Activated CD8-positive, alpha-beta T cell treated with anti-CD3 and anti-CD28 coated beads, Interleukin-2, amount 10 ng/mL, durations not matched to agents 7 days and 5 days (primary cell): ENCODE results near the gene ARSB. TPM values are rescaled to one million over a fixed set of nuclear protein-coding genes. Genes with fewer than 3 reads are reported as not detected.

ENCODE experiments used
- ATAC-seq: fragments of 150-1000 bp; cut with Tn5 transposase; one replicate; pipeline ENCODE4 v1.10.0; 2021; ENCODE audit warnings: moderate library complexity
- CTCF ChIA-PET: fragments of 350-600 bp; sonication (Branson Sonifier 250); formaldehyde crosslinking; loops from one replicate; lab custom pipeline; 2021; ENCODE audit warnings: antibody characterized with exemption; lab: Charles Lee
- POLR2A ChIA-PET: fragments of 350-600 bp; sonication (Branson Sonifier 250); formaldehyde crosslinking; loops from one replicate; lab custom pipeline; 2021; ENCODE audit warnings: antibody characterized with exemption; lab: Charles Lee
- DNase-seq: peaks from one replicate; pipeline ENCODE4 v3.0.0-alpha.2; 2020
- H3K27ac Mint-ChIP-seq: one replicate; pipeline ENCODE4 v1.8.0; 2021; ENCODE audit warnings: mild to moderate bottlenecking, mixed read lengths
- H3K27me3 Mint-ChIP-seq: one replicate; pipeline ENCODE4 v1.8.0; 2021; ENCODE audit warnings: low read depth, mixed read lengths
- H3K36me3 Mint-ChIP-seq: one replicate; pipeline ENCODE4 v1.8.0; 2021; ENCODE audit warnings: low read depth, mixed read lengths
- H3K4me1 Mint-ChIP-seq: one replicate; pipeline ENCODE4 v1.8.0; 2021; ENCODE audit warnings: low read depth, mixed read lengths
- H3K4me3 Mint-ChIP-seq: one replicate; pipeline ENCODE4 v1.8.0; 2021; ENCODE audit warnings: mild to moderate bottlenecking, mixed read lengths
- H3K9me3 Mint-ChIP-seq: one replicate; pipeline ENCODE4 v1.8.0; 2022; ENCODE audit warnings: mixed read lengths; ENCODE audit not compliant: insufficient read depth
- total RNA-seq, 2 experiments: library from RNA; stranded (reverse); gene quantifications; one replicate each; pipeline ENCODE4 v1.2.3, GENCODE V29; 2021

The ARSB gene
- total RNA-seq, 2 experiments from 2014 or later, result 10.3 TPM

DNA sequence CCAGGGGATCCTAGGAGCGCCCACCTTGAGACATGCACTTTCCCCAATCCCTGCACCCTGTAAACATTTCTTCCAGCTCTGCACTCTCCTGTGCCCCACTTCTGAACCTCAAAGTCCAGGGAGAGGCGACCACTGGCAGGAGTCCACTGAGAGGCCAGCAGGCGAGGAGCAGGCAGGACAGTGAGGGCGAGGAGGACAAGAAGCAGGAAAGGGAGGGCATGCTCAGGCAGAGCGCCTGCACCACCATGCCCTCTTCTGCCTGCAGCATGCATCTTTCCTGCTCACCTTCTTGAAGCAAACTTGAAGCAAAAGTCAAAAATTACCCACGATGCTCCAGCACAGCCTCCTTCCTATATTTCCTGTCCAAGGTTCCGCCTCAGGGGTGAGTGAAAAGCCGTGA lies 10.1 kb downstream of the ARSB start:
- Mint-ChIP-seq H3K4me3 (no peak overlapping the region), H3K27ac (no peak overlapping the region)

DNA sequence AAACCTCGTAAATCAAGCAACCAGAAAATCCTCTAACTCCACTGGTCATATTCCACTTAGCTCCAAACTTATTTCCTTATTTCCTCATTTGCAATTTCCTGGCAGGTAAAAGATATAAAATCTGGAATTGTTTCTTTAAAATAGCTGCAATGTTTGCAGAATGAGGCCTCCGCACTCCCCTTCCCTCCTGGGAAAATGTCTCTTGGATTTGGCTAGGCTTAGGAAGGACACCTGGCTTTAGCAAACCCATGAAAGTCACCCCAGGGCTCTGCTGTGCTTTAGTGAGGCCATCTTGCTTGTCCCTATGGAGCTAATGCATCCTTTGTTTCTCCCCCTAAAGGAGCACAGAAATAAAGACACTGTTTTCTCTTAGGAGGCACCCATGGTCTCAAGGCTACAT lies 10.5 kb downstream of the ARSB start:
- Mint-ChIP-seq H3K27ac (no peak overlapping the region), H3K36me3 (peaks cover 1% of the 10 kb centered on the region), H3K4me3 (no peak overlapping the region), H3K9me3 (no peaks in the 10 kb centered on the region), H3K27me3 (no peaks in the 10 kb centered on the region), H3K4me1 (peaks cover 13% of the 10 kb centered on the region)
- DNase-seq, result no peak
- ATAC-seq, result no peak
- POLR2A ChIA-PET, result interaction anchor here (0.8 kb wide), 1 partner anchor 10 kb away, joined by 4 read pairs; the partner anchor contains the start of gene ARSB
- CTCF ChIA-PET, result interaction anchor here (1.1 kb wide), 1 partner anchor 158 kb away, joined by 4 read pairs; no protein-coding TSS in a partner anchor

More for the DNA sequence above, 10.1 kb downstream of the ARSB start:
- no peak for ATAC-seq
- H3K36me3 Mint-ChIP-seq, result peaks cover 4% of the 10 kb centered on the region
- H3K9me3 Mint-ChIP-seq, result no peaks in the 10 kb centered on the region
- CTCF ChIA-PET, result interaction anchor here (1.1 to 1.9 kb wide), 3 partner anchors 9 to 158 kb away, joined by 3 to 7 read pairs (median 4); no protein-coding TSS in a partner anchor
- DNase-seq, result no peak
- H3K27me3 Mint-ChIP-seq, result no peaks in the 10 kb centered on the region
- peaks cover 18% of the 10 kb centered on the region for H3K4me1 Mint-ChIP-seq
- POLR2A ChIA-PET, result interaction anchor here (0.8 kb wide), 1 partner anchor 10 kb away, joined by 4 read pairs; the partner anchor contains the start of gene ARSB

DNA sequence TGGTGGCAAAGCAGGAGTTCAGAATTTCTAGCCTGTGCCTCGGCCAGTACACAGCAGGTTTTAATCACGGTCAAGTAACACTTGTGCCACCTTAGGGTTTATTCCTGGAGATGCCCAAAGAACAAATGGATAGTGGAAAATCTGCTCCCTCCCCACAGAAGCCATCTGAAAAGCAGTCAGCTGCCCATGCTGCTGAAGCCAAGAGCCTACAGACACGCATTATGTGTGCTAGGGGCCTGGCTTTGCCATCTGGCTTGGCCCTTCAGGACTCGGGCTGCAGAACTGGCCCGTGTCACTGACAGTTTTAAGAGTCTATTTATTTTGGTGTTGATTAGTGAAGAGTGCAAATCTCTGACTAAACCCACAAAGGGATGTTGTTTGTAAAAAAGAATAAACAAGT lies 11.1 kb downstream of the ARSB start:
- Mint-ChIP-seq H3K4me1 (peaks cover 7% of the 10 kb centered on the region), H3K27ac (no peak overlapping the region), H3K4me3 (no peak overlapping the region), H3K36me3 (no peaks in the 10 kb centered on the region), H3K27me3 (no peaks in the 10 kb centered on the region), H3K9me3 (no peaks in the 10 kb centered on the region)
- ChIA-PET CTCF (interaction anchor here (1.1 kb wide), 1 partner anchor 159 kb away, joined by 4 read pairs; no protein-coding TSS in a partner anchor), POLR2A (no interaction called here)
- ATAC-seq (no peak), DNase-seq (no peak)

DNA sequence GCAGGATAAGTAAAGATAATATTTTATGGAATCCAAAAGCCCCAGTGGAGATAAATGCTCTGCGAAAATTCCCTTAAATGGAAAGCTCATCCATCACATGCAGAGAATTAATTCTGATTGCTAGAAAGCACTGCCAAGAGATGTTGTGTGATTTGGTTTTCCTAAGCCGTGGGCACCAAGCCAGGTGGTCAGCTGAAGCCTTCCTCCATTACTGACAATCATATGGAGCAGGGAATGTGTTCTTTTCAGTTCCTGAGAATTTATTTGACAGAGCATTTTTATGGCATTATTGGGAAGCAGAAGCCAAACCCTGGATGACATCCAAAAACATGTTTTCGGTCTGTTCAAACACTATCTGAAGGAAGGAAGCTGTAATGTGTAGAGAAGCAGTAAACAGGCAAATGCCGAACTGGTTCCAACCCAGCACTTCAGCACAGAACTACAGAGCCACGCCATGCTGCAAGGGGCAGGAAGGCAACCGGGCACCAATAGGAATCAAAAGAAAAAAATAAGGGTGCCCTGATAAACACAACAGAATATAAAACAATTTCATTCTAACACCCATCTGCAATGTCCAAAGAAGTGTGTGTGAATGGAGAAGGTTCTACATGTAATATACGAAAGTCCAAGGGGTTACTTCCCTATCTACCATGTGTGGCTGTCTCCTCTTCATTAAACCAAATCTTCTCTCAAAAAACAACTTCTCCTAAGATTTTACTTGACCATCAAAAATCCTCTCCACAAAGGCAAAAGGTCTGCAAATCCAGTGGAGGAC lies 12.3 kb downstream of the ARSB start:
- H3K36me3 Mint-ChIP-seq, result peaks cover 1% of the 10 kb centered on the region
- ATAC-seq (no peak), DNase-seq (no peak)
- H3K4me1 Mint-ChIP-seq, result peaks cover 4% of the 10 kb centered on the region
- no peaks in the 10 kb centered on the region for H3K27me3 Mint-ChIP-seq
- no peak overlapping the region for H3K27ac Mint-ChIP-seq
- POLR2A ChIA-PET, result no interaction called here
- no peaks in the 10 kb centered on the region for H3K9me3 Mint-ChIP-seq
- no peak overlapping the region for H3K4me3 Mint-ChIP-seq
- CTCF ChIA-PET, result interaction anchor here (1.0 kb wide), 1 partner anchor 12 kb away, joined by 3 read pairs; the partner anchor contains the start of gene ARSB

DNA sequence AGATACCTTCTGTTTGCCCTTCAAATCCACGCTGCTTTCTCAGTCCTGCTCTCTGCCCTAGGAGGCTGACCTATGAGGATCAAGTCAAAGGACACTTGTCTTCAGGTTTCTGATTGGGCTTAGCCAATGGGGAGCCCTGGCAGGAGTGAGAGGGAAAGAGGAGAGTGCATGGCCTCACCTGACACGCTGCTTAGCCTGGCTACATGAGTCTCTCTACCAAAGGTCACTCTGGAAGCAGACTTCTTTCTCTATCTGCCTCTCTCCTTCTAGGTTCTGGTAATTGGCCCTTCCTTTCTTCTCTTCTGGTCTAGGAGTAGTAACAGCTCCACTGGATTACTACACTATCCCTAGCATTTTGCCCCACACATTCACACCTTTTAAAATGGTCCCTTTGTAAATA lies 13.1 kb downstream of the ARSB start:
- Mint-ChIP-seq H3K4me3 (no peak overlapping the region), H3K4me1 (peaks cover 4% of the 10 kb centered on the region), H3K9me3 (no peaks in the 10 kb centered on the region), H3K27ac (no peak overlapping the region), H3K36me3 (peaks cover 1% of the 10 kb centered on the region), H3K27me3 (no peaks in the 10 kb centered on the region)
- DNase-seq (no peak), ATAC-seq (no peak)
- CTCF ChIA-PET, result interaction anchor here (0.9 to 1.0 kb wide), 2 partner anchors 13 to 161 kb away, joined by 3 read pairs; partner anchors contain the start of gene ARSB
- POLR2A ChIA-PET, result interaction anchor here (1.8 kb wide), 1 partner anchor 12 kb away, joined by 6 read pairs; no protein-coding TSS in a partner anchor

DNA sequence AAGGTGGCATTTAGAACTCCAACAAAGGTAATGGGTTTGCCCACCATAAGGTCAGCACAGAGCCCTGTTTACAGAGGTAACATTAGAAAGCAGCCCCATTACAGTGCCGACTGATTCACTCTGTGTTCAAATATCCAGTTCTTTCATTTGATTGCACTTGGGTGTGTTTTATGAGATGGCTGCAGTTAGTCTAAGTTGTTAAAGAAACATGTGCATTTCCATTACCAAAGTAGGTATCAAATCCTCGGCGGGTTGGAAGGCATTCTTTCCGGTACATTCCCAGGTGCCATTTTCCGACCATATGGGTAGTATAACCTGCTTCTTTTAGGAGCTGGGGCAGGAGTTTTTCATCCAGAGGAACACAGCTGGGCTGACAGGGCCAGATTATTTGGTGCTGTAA lies 16.3 kb downstream of the ARSB start:
- CTCF ChIA-PET, result no interaction called here
- H3K27ac Mint-ChIP-seq, result no peak overlapping the region

DNA sequence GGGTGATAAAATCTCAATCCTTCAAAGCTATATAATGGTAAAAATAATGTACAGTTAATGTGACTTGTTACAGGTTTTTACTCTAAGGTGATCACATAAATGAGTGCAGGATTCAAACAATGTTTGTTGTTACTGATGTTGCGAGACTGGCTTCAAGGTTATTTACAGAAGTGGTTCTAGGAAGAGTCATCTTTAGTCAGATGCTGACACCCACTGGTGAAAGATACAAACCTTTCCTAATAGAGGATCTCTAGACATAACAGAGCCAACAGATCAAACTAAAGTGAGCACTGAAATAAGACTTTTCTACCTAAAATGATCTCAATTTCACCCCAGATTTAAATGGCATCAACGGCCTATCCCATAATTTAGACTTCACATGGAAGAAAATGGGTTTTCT lies 20.2 kb downstream of the ARSB start:
- DNase-seq (no peak), ATAC-seq (no peak)
- ChIA-PET POLR2A (no interaction called here), CTCF (interaction anchor here (0.6 to 2.7 kb wide), 4 partner anchors 50 to 168 kb away, joined by 3 to 11 read pairs (median 6); no protein-coding TSS in a partner anchor)
- no peaks in the 10 kb centered on the region for H3K27me3 Mint-ChIP-seq
- no peaks in the 10 kb centered on the region for H3K4me1 Mint-ChIP-seq
- peaks cover 15% of the 10 kb centered on the region for H3K36me3 Mint-ChIP-seq
- H3K4me3 Mint-ChIP-seq, result no peak overlapping the region
- H3K9me3 Mint-ChIP-seq, result no peaks in the 10 kb centered on the region
- no peak overlapping the region for H3K27ac Mint-ChIP-seq

More for the DNA sequence above, 16.3 kb downstream of the ARSB start:
- H3K27me3 Mint-ChIP-seq, result no peaks in the 10 kb centered on the region
- ATAC-seq, result no peak
- POLR2A ChIA-PET, result no interaction called here
- peaks cover 9% of the 10 kb centered on the region for H3K36me3 Mint-ChIP-seq
- H3K4me3 Mint-ChIP-seq, result no peak overlapping the region
- H3K4me1 Mint-ChIP-seq, result no peaks in the 10 kb centered on the region
- no peak for DNase-seq
- H3K9me3 Mint-ChIP-seq, result no peaks in the 10 kb centered on the region

DNA sequence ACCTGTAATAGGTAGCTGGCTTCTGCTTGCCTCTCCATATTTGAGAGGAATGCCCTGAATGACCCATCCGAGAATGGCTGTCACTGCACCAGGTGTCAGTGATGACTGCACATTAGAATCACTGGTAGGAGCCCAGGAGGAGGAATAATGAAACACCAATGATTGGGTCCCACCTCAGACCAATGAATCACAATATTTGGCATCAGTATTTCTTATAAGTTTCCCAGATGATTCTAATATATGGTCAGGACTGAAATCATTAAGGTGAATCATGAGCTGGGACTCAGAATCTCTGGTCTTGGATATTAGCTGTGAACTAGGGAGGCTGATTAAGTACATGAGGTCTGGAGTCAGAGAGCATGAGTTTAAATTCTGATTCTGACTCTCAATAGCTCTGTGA lies 23.4 kb downstream of the ARSB start:
- Mint-ChIP-seq H3K4me1 (no peaks in the 10 kb centered on the region), H3K27me3 (no peaks in the 10 kb centered on the region), H3K27ac (no peak overlapping the region), H3K9me3 (no peaks in the 10 kb centered on the region), H3K4me3 (no peak overlapping the region), H3K36me3 (peaks cover 17% of the 10 kb centered on the region)
- POLR2A ChIA-PET, result no interaction called here
- CTCF ChIA-PET, result interaction anchor here (2.8 kb wide), 1 partner anchor 63 kb away, joined by 10 read pairs; no protein-coding TSS in a partner anchor
- ATAC-seq (no peak), DNase-seq (no peak)

DNA sequence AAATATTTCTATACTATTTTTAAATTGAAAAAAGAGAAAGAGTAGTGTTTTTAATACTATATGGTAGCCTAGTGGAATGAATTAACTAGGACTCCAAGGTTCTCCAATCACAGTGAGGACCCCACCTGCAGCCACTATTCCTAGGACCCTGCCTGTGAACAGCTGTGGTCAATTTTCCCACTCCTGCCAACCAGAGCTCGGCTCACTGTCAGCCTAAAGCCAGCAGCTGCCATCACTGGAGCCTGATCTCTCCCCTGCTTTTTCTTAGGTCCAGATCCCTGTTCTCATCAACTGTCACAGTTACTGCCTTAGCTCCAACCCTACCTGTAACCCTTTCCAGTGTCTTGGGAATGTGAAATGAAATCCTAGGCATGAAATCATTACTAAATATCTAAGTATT lies 25.3 kb downstream of the ARSB start:
- ChIA-PET POLR2A (no interaction called here), CTCF (interaction anchor here (1.2 kb wide), 1 partner anchor 66 kb away, joined by 3 read pairs; no protein-coding TSS in a partner anchor)
- Mint-ChIP-seq H3K27ac (no peak overlapping the region), H3K36me3 (peaks cover 23% of the 10 kb centered on the region), H3K9me3 (no peaks in the 10 kb centered on the region), H3K4me3 (no peak overlapping the region), H3K4me1 (no peaks in the 10 kb centered on the region), H3K27me3 (no peaks in the 10 kb centered on the region)
- DNase-seq (no peak), ATAC-seq (no peak)

DNA sequence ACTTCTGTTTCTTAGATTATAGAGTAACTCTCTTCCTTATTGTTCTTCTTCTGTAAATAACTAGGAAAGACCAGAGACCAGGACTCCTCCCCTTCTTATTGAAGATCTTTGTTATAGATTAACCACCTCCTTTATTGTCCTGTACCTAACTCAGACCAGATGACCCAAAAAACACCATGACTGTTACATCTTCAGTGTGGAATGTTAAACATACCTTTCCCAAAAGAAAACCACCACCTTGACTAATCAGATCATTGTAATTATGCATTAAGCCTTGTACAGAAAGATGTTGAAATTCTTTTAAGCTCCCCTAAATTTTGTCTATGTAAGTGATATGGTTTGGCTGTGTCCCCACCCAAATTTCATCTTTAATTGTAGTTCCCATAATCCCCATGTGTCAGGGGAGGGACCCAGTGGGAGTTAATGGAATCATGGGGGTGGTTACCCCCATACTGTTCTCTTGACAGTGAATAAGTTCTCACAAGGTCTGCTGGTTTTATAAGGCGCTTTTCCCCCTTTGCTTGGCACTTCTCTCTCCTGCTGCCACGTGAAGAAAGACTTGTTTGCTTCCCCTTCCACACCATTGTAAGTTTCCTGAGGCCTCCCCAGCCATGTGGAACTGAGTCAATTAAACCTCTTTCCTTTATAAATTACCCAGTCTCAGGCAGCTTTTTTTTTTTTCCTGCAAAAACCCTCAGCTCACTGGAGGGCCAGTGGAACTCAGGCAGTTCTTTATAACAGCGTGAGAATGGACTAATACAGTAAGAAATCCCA lies 26.3 kb downstream of the ARSB start:
- Mint-ChIP-seq H3K9me3 (no peaks in the 10 kb centered on the region), H3K36me3 (peaks cover 20% of the 10 kb centered on the region), H3K27ac (no peak overlapping the region), H3K27me3 (no peaks in the 10 kb centered on the region), H3K4me1 (peaks cover 2% of the 10 kb centered on the region), H3K4me3 (no peak overlapping the region)
- ChIA-PET POLR2A (no interaction called here), CTCF (no interaction called here)
- no peak for ATAC-seq
- no peak for DNase-seq

DNA sequence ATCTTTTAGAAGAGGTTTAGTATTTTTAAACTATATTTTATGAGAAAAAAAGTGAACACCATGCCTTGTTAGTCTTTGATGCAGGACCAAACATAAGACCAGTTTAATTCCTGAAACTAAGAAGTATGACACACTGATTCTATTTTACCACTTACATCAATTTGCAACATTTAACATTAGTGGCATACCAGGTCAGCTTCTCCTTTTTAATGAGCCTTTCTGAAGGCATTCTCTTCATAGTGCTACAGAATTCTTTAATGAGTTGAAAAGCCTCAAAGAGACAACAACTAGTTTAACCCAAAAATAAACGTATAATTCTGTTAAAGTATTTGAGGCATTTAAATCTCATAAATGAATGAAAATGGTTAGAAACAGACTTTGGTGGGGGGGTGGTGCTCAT lies 28.2 kb downstream of the ARSB start:
- Mint-ChIP-seq H3K4me1 (peaks cover 12% of the 10 kb centered on the region), H3K4me3 (no peak overlapping the region), H3K36me3 (peaks cover 14% of the 10 kb centered on the region), H3K27me3 (no peaks in the 10 kb centered on the region), H3K27ac (no peak overlapping the region), H3K9me3 (no peaks in the 10 kb centered on the region)
- DNase-seq, result no peak
- no peak for ATAC-seq
- ChIA-PET CTCF (interaction anchor here (0.8 to 1.1 kb wide), 2 partner anchors 56 to 176 kb away, joined by 3 read pairs; no protein-coding TSS in a partner anchor), POLR2A (no interaction called here)
